GM23338 (cell line): ENCODE results near the gene UBE3B.

Source experiments
- EZH2phosphoT487 ChIP-seq: fragments of 200-600 bp; sonication (generic); IDR thresholded peaks from one replicate; pipeline ENCODE4 v1.8.1; 2018; ENCODE audit warnings: antibody characterized with exemption; ENCODE audit not compliant: unreplicated experiment
- POLR2AphosphoS5 ChIP-seq: IDR thresholded peaks from 2 replicates; pipeline ENCODE4 v1.6.1; 2016; ENCODE audit warnings: antibody characterized with exemption, low read depth
- STAT1 ChIP-seq: IDR thresholded peaks from one replicate; pipeline ENCODE4 v1.6.1; 2016; ENCODE audit warnings: antibody characterized with exemption; ENCODE audit not compliant: unreplicated experiment
- TF ChIP-seq, protein P1 (sequence below), 2 experiments: fragments of 200-600 bp in 1 of 2; sonication (generic) in 1 of 2; conservative IDR thresholded peaks; 2 replicates each; pipeline versions ENCODE4 v1.5.1 to v1.6.1; 2016 to 2017; ENCODE audit warnings: antibody characterized with exemption in 2 of 2, low read depth in 2 of 2, mild to moderate bottlenecking in 2 of 2, moderate library complexity in 1 of 2
- TF ChIP-seq, protein P2 (sequence below): IDR thresholded peaks from one replicate; pipeline ENCODE4 v1.6.1; 2018; ENCODE audit warnings: antibody characterized with exemption; ENCODE audit not compliant: unreplicated experiment

DNA sequence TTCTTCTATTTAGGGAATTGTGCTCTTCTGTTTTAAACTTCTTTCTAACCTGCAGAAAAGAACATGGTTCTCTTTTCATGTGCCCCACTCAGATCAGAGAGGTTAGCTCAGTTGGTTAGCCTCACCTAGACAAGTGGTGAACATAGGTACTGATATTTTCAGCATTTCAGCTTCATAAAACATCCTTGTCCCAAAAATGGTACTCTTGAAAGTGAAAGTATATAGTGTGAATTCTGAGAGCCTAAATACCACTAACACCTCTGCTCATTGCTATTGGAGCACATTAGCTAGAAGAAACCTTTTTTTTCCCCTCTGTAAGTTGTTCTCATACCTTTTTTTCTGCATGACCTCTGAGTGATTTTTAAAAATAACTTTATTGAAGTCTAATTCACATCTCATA lies 17.6 kb downstream of the UBE3B start:
- TF ChIP-seq, protein P1, sequence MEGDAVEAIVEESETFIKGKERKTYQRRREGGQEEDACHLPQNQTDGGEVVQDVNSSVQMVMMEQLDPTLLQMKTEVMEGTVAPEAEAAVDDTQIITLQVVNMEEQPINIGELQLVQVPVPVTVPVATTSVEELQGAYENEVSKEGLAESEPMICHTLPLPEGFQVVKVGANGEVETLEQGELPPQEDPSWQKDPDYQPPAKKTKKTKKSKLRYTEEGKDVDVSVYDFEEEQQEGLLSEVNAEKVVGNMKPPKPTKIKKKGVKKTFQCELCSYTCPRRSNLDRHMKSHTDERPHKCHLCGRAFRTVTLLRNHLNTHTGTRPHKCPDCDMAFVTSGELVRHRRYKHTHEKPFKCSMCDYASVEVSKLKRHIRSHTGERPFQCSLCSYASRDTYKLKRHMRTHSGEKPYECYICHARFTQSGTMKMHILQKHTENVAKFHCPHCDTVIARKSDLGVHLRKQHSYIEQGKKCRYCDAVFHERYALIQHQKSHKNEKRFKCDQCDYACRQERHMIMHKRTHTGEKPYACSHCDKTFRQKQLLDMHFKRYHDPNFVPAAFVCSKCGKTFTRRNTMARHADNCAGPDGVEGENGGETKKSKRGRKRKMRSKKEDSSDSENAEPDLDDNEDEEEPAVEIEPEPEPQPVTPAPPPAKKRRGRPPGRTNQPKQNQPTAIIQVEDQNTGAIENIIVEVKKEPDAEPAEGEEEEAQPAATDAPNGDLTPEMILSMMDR (conservative IDR thresholded peaks at IDR 0.05; ENCODE audit: low read depth in 2 of 2) = no peak
- TF ChIP-seq, protein P2, sequence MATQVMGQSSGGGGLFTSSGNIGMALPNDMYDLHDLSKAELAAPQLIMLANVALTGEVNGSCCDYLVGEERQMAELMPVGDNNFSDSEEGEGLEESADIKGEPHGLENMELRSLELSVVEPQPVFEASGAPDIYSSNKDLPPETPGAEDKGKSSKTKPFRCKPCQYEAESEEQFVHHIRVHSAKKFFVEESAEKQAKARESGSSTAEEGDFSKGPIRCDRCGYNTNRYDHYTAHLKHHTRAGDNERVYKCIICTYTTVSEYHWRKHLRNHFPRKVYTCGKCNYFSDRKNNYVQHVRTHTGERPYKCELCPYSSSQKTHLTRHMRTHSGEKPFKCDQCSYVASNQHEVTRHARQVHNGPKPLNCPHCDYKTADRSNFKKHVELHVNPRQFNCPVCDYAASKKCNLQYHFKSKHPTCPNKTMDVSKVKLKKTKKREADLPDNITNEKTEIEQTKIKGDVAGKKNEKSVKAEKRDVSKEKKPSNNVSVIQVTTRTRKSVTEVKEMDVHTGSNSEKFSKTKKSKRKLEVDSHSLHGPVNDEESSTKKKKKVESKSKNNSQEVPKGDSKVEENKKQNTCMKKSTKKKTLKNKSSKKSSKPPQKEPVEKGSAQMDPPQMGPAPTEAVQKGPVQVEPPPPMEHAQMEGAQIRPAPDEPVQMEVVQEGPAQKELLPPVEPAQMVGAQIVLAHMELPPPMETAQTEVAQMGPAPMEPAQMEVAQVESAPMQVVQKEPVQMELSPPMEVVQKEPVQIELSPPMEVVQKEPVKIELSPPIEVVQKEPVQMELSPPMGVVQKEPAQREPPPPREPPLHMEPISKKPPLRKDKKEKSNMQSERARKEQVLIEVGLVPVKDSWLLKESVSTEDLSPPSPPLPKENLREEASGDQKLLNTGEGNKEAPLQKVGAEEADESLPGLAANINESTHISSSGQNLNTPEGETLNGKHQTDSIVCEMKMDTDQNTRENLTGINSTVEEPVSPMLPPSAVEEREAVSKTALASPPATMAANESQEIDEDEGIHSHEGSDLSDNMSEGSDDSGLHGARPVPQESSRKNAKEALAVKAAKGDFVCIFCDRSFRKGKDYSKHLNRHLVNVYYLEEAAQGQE = no peak
- no peak for TF ChIP-seq POLR2AphosphoS5
- TF ChIP-seq EZH2phosphoT487 = no peak
- no peak for TF ChIP-seq STAT1
